AG04449 (cell line): ENCODE data around the gene PRKCH.
A peak's percentile ranks its signal among the peaks of the same experiment; 100 is the strongest.

Experiments used
- CTCF ChIA-PET: fragments of 350-600 bp; formaldehyde crosslinking; extraction: SDS; loops from one replicate; lab custom pipeline; 2021; ENCODE audit warnings: antibody characterized with exemption; lab: Yijun Ruan, JAX
- POLR2A ChIA-PET: fragments of 400-600, 350-600 bp; formaldehyde crosslinking; extraction: SDS; loops from one replicate; lab custom pipeline; 2020; ENCODE audit warnings: antibody characterized with exemption, inconsistent platforms; lab: Yijun Ruan, JAX
- DNase-seq: peaks from one replicate; pipeline ENCODE4 v3.0.0-alpha.2; 2010; ENCODE audit warnings: low read depth, low spot score
- H3K4me3 ChIP-seq: 2 replicates; pipeline ENCODE4 v1.5.1; 2011; ENCODE audit warnings: low read depth, mild to moderate bottlenecking, control low read depth, low read length
- TF ChIP-seq, protein P1 (sequence below): IDR thresholded peaks from one replicate; pipeline ENCODE4 v1.5.1; 2011; ENCODE audit warnings: mild to moderate bottlenecking, moderate library complexity, low read length, control low read depth, inconsistent platforms; ENCODE audit not compliant: insufficient read depth; ENCODE audit errors: missing control alignments

The PRKCH gene

DNA sequence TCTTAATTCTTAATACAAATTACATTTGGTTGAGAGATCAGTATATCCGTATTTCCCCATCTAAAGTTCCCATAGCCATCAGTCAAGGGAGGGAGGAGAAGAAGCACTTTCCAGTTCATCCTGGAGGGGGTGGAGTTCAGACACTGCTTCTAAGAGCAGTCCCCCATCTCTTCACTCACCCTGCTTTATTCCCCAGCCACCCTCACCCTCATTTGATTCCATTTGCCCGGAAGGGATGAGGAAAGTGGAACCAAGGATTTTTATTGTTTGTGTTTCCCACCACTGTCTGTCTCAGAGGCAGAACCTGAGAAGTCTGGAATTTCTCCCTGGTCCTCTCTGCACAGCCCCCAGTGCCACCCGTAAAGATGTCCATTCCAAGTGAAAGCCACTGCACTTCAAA lies 239.7 kb downstream of the PRKCH start:
- ChIA-PET CTCF (interaction anchor here (0.8 to 6.2 kb wide), 4 partner anchors 9 to 137 kb away, joined by 3 to 37 read pairs (median 4); no protein-coding TSS in a partner anchor), POLR2A (interaction anchor here (2.3 to 2.6 kb wide), 2 partner anchors 89 to 134 kb away, joined by 9 to 30 read pairs; partner anchors contain the start of gene HIF1A)
- no peak for DNase-seq
- no peak overlapping the region for H3K4me3 ChIP-seq
- TF ChIP-seq, protein P1, sequence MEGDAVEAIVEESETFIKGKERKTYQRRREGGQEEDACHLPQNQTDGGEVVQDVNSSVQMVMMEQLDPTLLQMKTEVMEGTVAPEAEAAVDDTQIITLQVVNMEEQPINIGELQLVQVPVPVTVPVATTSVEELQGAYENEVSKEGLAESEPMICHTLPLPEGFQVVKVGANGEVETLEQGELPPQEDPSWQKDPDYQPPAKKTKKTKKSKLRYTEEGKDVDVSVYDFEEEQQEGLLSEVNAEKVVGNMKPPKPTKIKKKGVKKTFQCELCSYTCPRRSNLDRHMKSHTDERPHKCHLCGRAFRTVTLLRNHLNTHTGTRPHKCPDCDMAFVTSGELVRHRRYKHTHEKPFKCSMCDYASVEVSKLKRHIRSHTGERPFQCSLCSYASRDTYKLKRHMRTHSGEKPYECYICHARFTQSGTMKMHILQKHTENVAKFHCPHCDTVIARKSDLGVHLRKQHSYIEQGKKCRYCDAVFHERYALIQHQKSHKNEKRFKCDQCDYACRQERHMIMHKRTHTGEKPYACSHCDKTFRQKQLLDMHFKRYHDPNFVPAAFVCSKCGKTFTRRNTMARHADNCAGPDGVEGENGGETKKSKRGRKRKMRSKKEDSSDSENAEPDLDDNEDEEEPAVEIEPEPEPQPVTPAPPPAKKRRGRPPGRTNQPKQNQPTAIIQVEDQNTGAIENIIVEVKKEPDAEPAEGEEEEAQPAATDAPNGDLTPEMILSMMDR, result peak; percentile 42

DNA sequence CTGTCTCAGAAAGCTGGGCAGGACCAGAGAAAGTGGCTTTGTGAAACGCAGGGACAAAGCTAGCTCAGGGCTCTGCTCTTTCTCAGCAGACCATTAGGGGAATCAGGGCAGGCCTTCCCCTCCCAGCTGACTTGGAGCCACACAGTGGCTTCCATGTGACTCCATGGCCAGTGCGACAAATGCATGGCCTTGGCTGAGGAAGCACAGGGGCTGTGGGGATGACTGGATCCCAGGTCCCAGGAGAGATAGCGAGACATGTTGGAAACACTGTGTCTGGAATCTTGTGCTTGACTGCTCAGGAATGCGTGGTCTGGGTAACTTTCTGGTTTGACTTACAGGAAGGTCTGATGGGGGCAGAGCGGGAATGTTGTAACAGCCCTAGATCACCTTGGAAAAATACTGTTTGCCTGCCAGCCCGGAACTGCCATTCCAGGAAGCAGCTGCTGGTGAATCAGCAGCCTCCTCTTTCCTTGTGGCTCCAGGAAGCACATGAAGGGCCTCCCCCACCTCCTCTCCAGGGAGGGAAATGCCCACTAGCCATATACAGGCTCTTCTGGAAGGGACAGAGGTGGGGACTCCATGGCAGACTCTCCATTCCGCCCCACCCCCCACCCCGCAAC lies 240.4 kb downstream of the PRKCH start:
- ChIA-PET POLR2A (interaction anchor here (0.6 to 2.6 kb wide), 11 partner anchors 9 to 227 kb away, joined by 3 to 43 read pairs (median 9); partner anchors contain the start of gene HIF1A), CTCF (interaction anchor here (0.8 to 6.2 kb wide), 8 partner anchors 10 to 276 kb away, joined by 3 to 37 read pairs (median 4); no protein-coding TSS in a partner anchor)
- DNase-seq, result peak; percentile 99
- TF ChIP-seq, protein P1, result no peak
- H3K4me3 ChIP-seq, result no peak overlapping the region; the same call in 1 of the 2 replicates

DNA sequence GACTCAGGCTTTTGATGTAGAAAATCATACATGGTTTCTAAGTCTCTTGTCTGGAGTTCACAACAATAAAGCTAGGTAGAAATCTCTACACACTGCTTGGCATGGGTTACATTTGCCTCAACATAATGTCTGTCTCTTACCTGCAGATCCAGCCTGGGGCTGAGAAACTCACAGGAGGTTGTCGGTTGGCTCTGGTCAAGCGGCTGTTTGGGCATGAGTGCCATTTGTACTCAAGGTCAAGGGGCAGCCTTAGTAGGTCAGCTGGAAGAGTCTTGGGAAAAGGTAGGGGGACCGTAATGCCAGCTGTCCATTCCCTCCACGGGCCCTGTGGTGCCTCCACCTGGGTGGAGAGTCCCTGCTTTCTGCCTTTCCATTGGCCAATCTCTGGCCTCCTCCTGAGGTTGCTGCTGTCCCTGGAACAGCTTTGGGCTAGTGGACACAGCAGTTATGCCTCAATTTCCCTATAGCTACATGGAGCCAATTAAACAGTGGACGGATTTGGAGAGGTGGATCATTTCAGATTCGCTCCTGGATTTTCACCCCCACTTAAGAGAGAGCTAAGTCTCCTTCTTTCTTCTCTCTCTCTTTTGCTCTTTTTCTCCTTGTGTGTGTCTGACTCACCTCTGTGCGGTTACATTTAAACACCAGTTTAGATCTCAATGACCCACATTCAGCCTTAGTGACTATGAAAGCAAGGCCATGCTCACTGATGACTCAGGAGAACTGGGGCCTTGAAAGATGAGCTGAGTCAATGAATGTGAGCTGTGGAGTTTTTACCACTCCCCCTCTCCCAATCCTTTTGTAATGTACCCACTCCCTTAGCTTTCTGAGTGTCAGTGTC lies 241.2 kb downstream of the PRKCH start:
- TF ChIP-seq, protein P1, result no peak
- CTCF ChIA-PET, result interaction anchor here (0.6 to 6.2 kb wide), 8 partner anchors 34 to 276 kb away, joined by 3 to 37 read pairs (median 3); partner anchors contain the start of gene SNAPC1
- H3K4me3 ChIP-seq, result no peak overlapping the region
- POLR2A ChIA-PET, result interaction anchor here (0.5 to 2.6 kb wide), 18 partner anchors 9 to 191 kb away, joined by 3 to 43 read pairs (median 6); partner anchors contain the start of gene HIF1A
- DNase-seq, result peak; percentile 100

DNA sequence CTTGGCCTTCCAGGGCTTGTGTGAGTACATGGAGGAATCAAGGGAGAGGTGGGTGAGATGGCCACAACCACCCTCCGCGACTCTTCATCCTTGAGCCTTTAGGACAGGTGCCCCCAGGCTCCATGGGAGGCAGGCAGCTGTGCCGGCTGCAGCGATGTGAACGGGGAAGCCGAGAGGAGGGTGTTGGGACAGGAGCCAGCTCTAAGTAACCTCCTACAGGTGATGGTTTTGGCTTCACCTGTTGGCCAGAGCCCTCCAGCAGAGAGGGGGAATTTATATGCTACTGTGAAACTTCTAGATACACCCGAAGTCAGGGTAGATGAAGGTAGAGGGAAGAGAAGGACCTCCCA lies 241.8 kb downstream of the PRKCH start:
- ChIA-PET POLR2A (interaction anchor here (0.5 to 2.6 kb wide), 16 partner anchors 8 to 191 kb away, joined by 3 to 43 read pairs (median 8); partner anchors contain the start of gene HIF1A), CTCF (interaction anchor here (0.8 to 6.2 kb wide), 6 partner anchors 33 to 181 kb away, joined by 3 to 37 read pairs (median 3); no protein-coding TSS in a partner anchor)
- H3K4me3 ChIP-seq, result no peak overlapping the region
- TF ChIP-seq, protein P1, result no peak
- no peak for DNase-seq

DNA sequence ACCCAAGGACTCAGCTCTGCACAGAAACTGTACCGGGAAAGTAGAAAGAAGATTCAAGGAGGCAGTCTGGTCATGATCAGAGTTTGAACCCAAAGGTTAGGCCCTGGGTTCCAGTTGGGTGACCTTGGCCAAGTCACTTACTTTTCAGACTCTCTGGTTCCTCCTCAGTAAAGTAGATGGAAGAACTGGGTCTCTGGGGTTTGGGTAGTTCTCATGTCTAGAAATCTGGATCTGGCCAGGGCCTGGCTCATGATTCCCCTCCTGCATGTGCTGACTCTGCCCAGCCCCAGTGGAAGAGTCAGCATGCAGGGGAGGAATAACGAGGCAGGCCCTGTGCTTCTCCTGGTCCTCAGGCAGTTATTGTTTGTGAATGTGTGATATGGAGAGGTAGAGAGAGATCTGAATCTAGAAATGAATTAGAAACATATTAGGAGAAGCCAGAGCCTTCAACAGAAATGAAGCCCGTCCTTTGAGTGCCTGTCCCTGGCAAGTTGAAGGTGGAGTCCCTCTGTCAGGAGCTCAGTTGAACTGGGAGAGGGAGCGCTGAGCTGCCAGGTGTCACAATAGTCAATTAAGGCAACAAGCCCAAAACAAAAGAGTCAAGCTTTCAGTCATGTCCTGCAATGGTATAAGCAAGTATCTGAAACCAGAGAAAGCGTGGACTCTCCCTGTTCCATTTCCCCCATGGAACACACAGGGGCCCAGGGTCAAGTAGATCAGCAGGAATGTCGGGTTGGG lies 242.7 kb downstream of the PRKCH start:
- H3K4me3 ChIP-seq, result no peak overlapping the region
- CTCF ChIA-PET, result interaction anchor here (0.6 to 6.2 kb wide), 4 partner anchors 10 to 176 kb away, joined by 3 to 37 read pairs (median 4); no protein-coding TSS in a partner anchor
- TF ChIP-seq, protein P1, result no peak
- POLR2A ChIA-PET, result interaction anchor here (1.1 to 2.6 kb wide), 5 partner anchors 10 to 142 kb away, joined by 5 to 25 read pairs (median 11); partner anchors contain the start of gene HIF1A
- DNase-seq, result no peak
